NK-92 (cell line): ENCODE measurements around the gene ASPA.
"Not testable (repeated sequence)": the region's sequence is repeated elsewhere in the genome, so short reads cannot be mapped to it uniquely, and the experiment has no call there.

Source experiments
- DNase-seq: peaks from one replicate; lab custom pipeline; 2025; ENCODE audit not compliant: unreplicated experiment; lab: John Stamatoyannopoulos, UW

ASPA gene

DNA sequence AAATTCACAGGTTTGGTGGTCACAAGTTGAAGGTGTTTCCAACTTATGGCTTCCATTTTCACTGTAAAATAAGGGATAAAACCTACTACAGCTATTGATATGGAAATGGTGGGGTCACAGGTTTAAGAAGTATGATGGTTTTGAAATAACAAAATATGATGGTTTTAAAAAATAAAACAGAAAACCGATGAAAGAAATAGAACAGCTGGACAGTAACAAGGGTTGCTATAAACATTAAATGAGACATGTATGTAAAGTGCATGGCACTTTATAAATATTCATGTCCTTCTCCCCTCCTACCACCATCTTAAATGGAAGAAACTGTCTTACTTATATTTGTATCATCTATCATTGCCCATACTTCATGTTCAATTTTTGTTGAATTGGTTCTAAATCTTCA, 31.3 kb downstream of the ASPA start:
- no peak for DNase-seq

DNA sequence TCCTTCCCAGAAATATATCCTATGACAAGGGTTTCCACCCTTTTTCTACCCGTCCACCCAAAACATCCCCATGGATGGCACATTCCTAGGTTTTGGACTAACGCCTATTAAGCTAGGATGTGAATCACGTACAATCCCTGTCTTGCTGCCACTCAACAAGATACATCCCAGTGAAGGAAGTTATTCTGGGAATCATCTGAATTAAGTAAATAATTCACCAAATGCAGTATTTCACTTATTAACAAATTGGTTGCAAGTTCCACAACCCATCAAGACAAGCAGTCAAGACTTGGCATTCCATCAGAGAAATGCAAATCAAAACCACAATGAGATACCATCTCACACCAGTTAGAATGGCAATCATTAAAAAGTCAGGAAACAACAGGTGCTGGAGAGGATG, 32.1 kb downstream of the ASPA start:
- no peak for DNase-seq

DNA sequence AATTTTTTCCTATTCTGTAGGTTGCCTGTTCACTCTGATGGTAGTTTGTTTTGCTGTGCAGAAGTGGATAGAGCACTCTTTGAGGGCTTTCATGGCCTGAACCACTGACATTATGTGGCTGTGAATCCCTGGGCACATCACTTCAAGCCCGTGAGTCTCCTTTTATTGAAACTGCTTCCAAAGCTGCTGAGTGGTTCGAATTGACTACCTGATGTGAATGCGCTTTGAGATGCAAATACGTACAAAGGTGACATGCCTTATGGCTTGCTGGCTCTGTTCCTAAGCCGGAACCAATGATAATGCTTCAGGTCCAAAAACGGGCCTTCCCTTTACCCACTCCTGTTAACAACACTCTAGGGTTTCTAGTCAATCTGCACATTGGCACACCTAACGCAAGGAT, 34.3 kb downstream of the ASPA start:
- no peak for DNase-seq

DNA sequence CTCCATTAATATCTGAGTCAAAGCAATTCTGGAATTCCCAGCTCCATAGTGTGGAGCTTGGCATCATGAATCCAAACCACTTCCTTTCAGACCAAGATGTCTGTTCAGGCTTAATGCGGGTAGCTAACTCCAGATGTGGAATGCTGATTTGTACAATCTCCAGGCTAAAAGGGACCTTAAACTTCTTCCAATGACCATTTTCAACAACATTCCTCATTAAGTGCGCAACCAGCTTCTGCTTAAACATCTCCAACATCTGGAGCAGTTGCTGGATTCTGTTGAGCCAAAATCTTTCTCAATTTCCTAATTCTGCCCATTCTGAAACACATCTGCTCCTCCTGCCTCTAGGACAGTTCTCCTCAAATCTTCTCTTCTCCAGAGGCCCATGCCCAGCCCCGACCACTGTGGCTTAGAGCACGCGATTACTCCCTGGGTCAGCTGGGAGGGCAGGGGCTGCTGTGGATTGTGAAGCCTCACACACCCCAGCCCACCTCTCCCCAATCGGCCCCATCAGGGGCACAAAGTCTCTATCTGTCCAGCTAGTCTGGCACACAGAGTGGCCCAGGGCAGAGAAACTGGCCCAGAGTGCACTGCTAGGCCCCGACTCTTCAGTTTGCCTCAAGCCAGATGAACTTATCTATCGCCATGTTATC, 36.2 kb downstream of the ASPA start:
- DNase-seq: no peak

- no peak for DNase-seq
Measured at GRCh38 chr17:3512505-3513171, 36.8 kb downstream of the ASPA start.

GRCh38 chr17:3513305-3514035, 37.7 kb downstream of the ASPA start:
- DNase-seq: no peak

- DNase-seq: not testable (repeated sequence)
Measured at GRCh38 chr17:3514167-3514566, 38.4 kb downstream of the ASPA start.

DNA sequence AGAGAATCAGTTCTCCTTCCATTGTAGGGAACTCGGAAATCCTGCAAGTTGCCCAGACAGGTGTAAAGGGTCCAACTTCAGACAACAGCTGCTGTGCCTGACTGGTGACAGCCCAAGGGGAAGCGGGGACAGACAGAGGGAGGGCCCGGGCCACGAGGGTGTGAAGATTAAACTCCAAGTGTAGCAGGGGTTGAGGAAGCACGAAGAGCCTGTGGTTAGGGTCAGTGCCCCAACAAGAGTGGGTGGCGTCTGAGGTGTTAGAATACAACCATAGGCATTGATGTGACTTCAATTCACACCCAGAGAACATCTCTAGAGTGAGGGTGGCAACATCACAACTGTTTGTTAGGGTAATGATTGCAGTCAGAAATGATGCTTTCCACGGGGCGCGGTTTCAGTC, 39.1 kb downstream of the ASPA start:
- DNase-seq: no peak

GRCh38 chr17:3519472-3519871, 43.7 kb downstream of the ASPA start:
- not testable (repeated sequence) for DNase-seq

- DNase-seq: no peak
Measured at GRCh38 chr17:3524024-3524423, 48.2 kb downstream of the ASPA start.

GRCh38 chr17:3526491-3526890, 50.7 kb downstream of the ASPA start:
- no peak for DNase-seq

GRCh38 chr17:3526971-3527370, 51.2 kb downstream of the ASPA start:
- DNase-seq: no peak

GRCh38 chr17:3527468-3527867, 51.7 kb downstream of the ASPA start:
- DNase-seq: no peak

GRCh38 chr17:3527896-3528295, 52.1 kb downstream of the ASPA start:
- DNase-seq: no peak

DNA sequence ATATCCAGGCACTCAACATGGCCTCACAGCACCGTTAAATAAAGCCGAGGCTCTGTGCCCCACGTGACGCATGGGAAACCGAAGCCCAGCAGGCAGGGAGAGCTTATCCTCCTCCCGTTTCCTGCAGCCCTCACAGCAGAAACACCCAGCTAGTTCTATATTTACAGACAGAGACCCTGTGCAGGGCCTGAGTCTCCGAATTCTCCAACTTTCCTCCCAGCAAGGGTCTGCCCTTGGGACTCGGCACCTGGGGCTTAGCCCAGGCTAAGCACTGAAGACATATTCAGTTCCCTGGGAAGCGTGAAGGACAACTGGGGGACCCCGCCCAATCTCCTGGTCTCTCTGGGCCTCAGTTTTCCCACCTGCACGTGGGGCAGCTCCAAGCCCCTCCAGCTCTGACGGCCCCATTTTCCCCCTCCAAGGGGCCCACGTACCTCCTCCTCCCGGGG, 52.6 kb downstream of the ASPA start:
- no peak for DNase-seq

DNA sequence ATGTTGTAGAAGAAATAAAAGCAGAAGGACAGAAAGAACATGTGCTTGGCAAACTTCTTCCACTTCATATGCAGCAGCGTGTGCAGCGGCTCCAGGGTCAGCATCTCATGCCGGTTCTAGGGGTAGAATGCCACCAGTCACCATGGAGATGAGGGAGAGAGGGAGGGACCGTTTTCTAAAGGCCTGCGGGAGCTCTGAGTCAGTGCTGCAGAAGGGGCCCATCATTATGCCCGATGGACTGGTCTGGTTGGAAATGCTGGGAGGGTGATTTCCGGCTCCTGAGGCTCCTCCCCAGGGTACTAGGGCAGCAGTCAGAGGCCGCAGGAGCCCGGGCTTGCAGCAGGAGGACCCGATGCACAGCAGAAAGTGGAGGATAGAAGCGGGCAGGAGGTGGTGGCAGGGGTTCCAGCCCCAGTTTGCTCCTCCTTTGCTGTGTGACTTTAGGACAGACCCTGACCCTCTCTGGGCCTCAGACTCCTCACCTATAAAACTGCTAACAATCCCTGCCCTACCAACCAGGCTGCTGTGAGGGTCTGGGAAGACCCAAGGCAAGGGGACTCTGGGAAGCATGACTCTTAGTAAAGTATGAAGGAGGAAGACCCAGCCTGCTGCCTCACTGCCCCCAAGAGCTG, 53.2 kb downstream of the ASPA start:
- DNase-seq: no peak

GRCh38 chr17:3529817-3530741, 54.3 kb downstream of the ASPA start:
- DNase-seq: no peak

GRCh38 chr17:3531266-3532101, 55.7 kb downstream of the ASPA start:
- no peak for DNase-seq

DNA sequence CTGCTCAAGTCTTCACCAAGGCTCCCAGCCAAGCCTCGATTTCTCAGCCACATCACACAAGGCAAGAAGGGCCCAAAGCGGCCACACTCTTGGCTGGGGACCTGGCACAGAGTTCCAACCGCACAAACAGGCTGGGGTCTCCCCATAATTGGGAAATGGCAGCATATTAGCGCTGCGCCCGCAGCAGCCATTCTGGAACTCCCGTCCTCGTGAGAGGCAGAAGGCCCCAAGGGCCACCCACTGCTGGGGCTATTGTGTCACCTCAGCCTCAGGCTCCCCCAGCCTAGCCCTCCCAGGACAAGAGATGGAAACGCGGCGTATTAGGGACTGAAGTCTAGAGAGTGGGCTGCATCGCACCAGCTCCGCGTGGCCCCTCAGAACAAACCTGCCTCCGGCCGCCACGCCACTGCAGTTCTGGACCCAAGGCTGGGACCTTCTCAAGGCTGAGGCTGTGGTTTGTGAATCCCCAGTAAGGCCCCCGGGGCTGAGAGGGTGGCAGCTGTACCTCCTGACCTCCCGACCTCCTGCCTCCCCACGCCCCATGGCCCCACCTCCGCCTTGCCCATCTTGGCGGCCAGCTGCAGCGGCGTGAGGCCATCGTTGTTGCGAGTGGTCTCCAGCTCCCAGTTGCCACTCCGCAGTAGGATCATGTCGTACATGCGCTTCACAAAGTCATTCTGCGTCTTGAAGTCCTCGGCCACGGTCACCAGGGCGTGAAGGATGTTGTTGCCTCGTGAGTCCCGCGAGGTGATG, 56.5 kb downstream of the ASPA start:
- no peak for DNase-seq
